Cerebellar cortex (tissue), 1 donor: Measurements from ENCODE around the gene STMP1.
A peak's percentile ranks its signal among the peaks of the same experiment; 100 is the strongest.

ENCODE experiments used
- DNase-seq: peaks from one replicate; pipeline ENCODE4 v3.0.0-alpha.2; 2015; ENCODE audit warnings: low spot score

The STMP1 gene

GRCh38 chr7:135697276-135698049 lies 35.1 kb downstream of the STMP1 start:
- DNase-seq, result no peak

GRCh38 chr7:135704074-135704473 lies 41.8 kb downstream of the STMP1 start:
- DNase-seq, result no peak

- DNase-seq, result no peak
These were observed 42.4 kb downstream of the STMP1 start for GRCh38 chr7:135704698-135705097.

GRCh38 chr7:135706038-135706742 lies 43.9 kb downstream of the STMP1 start:
- no peak for DNase-seq

GRCh38 chr7:135706858-135707569 lies 44.7 kb downstream of the STMP1 start:
- DNase-seq, result no peak

- no peak for DNase-seq
These were observed 45.3 kb downstream of the STMP1 start for GRCh38 chr7:135707570-135707966.

GRCh38 chr7:135708041-135708440 lies 45.7 kb downstream of the STMP1 start:
- DNase-seq, result no peak

GRCh38 chr7:135709508-135709907 lies 47.2 kb downstream of the STMP1 start:
- no peak for DNase-seq

- DNase-seq, result no peak
These were observed 48.3 kb downstream of the STMP1 start for GRCh38 chr7:135710417-135711138.

GRCh38 chr7:135711139-135711469 lies 48.8 kb downstream of the STMP1 start:
- no peak for DNase-seq

GRCh38 chr7:135712182-135712782 lies 50.0 kb downstream of the STMP1 start:
- DNase-seq, result peak; percentile 28

GRCh38 chr7:135712796-135713195 lies 50.5 kb downstream of the STMP1 start:
- no peak for DNase-seq

GRCh38 chr7:135713836-135714470 lies 51.6 kb downstream of the STMP1 start:
- DNase-seq, result no peak

GRCh38 chr7:135714534-135715009 lies 52.3 kb downstream of the STMP1 start:
- DNase-seq, result peak; percentile 22

- DNase-seq, result no peak
These were observed 52.8 kb downstream of the STMP1 start for GRCh38 chr7:135715055-135715522.

- no peak for DNase-seq
These were observed 53.4 kb downstream of the STMP1 start for GRCh38 chr7:135715673-135716072.

GRCh38 chr7:135716677-135717238 lies 54.4 kb downstream of the STMP1 start:
- peak; percentile 97 for DNase-seq

GRCh38 chr7:135717693-135718092 lies 55.4 kb downstream of the STMP1 start:
- DNase-seq, result peak; percentile 91

GRCh38 chr7:135718219-135718618 lies 55.9 kb downstream of the STMP1 start:
- no peak for DNase-seq

GRCh38 chr7:135718794-135719437 lies 56.6 kb downstream of the STMP1 start:
- no peak for DNase-seq
